ENCODE measurements around the gene COLEC12.

The COLEC12 gene

GRCh38 chr18:526681-527080 is 26.2 kb upstream of the COLEC12 start:
- no peak for TF ChIP-seq EGR1 (IDR thresholded peaks at IDR 0.05)
- TF ChIP-seq FOXM1 (IDR thresholded peaks at IDR 0.05; ENCODE audit: borderline replicate concordance, low read depth) = no peak
- TF ChIP-seq REST (IDR thresholded peaks at IDR 0.05; ENCODE audit: low read depth) = no peak
- no peak for TF ChIP-seq ZBTB7A (IDR thresholded peaks at IDR 0.05; ENCODE audit: low read depth)
- no peak for TF ChIP-seq NFIC (IDR thresholded peaks at IDR 0.05)
- TF ChIP-seq TAF1 (IDR thresholded peaks at IDR 0.05; ENCODE audit: low read depth) = no peak
- TF ChIP-seq CREB1 (IDR thresholded peaks at IDR 0.05; ENCODE audit: low read depth) = no peak
- TF ChIP-seq TEAD4 (IDR thresholded peaks at IDR 0.05) = no peak
- no peak for TF ChIP-seq USF1 (IDR thresholded peaks at IDR 0.05)
- no peak for TF ChIP-seq EP300 (IDR thresholded peaks at IDR 0.05; ENCODE audit: borderline replicate concordance)
- TF ChIP-seq MAX (IDR thresholded peaks at IDR 0.05) = no peak
- TF ChIP-seq CEBPB (IDR thresholded peaks at IDR 0.05) = no peak
- TF ChIP-seq YY1 (IDR thresholded peaks at IDR 0.05; ENCODE audit: low read depth) = no peak
- no peak for TF ChIP-seq RAD21 (IDR thresholded peaks at IDR 0.05; ENCODE audit: low read depth)
- TF ChIP-seq TCF12 (IDR thresholded peaks at IDR 0.05; ENCODE audit: low read depth) = no peak

GRCh38 chr18:525036-525797 is 24.7 kb upstream of the COLEC12 start:
- TF ChIP-seq ZBTB7A (IDR thresholded peaks at IDR 0.05; ENCODE audit: low read depth) (no peak), FOXM1 (IDR thresholded peaks at IDR 0.05; ENCODE audit: borderline replicate concordance, low read depth) (no peak), TAF1 (IDR thresholded peaks at IDR 0.05; ENCODE audit: low read depth) (no peak), EGR1 (IDR thresholded peaks at IDR 0.05) (no peak), MAX (IDR thresholded peaks at IDR 0.05) (no peak), REST (IDR thresholded peaks at IDR 0.05; ENCODE audit: low read depth) (no peak), CREB1 (IDR thresholded peaks at IDR 0.05; ENCODE audit: low read depth) (no peak), EP300 (IDR thresholded peaks at IDR 0.05; ENCODE audit: borderline replicate concordance) (no peak), CEBPB (IDR thresholded peaks at IDR 0.05) (no peak), NFIC (IDR thresholded peaks at IDR 0.05) (no peak)

- TF ChIP-seq CREB1 (IDR thresholded peaks at IDR 0.05; ENCODE audit: low read depth) (no peak), TCF12 (IDR thresholded peaks at IDR 0.05; ENCODE audit: low read depth) (no peak), REST (IDR thresholded peaks at IDR 0.05; ENCODE audit: low read depth) (no peak), CEBPB (IDR thresholded peaks at IDR 0.05) (no peak), FOXM1 (IDR thresholded peaks at IDR 0.05; ENCODE audit: borderline replicate concordance, low read depth) (no peak), NFIC (IDR thresholded peaks at IDR 0.05) (no peak), EGR1 (IDR thresholded peaks at IDR 0.05) (no peak), YY1 (IDR thresholded peaks at IDR 0.05; ENCODE audit: low read depth) (no peak), EP300 (IDR thresholded peaks at IDR 0.05; ENCODE audit: borderline replicate concordance) (no peak)
Observed at GRCh38 chr18:524466-524865, 24.0 kb upstream of the COLEC12 start.

GRCh38 chr18:523561-523960 is 23.1 kb upstream of the COLEC12 start:
- TF ChIP-seq TEAD4 (IDR thresholded peaks at IDR 0.05) (no peak), TAF1 (IDR thresholded peaks at IDR 0.05; ENCODE audit: low read depth) (no peak), EP300 (IDR thresholded peaks at IDR 0.05; ENCODE audit: borderline replicate concordance) (no peak), REST (IDR thresholded peaks at IDR 0.05; ENCODE audit: low read depth) (no peak), MAX (IDR thresholded peaks at IDR 0.05) (no peak), FOXM1 (IDR thresholded peaks at IDR 0.05; ENCODE audit: borderline replicate concordance, low read depth) (no peak), NFIC (IDR thresholded peaks at IDR 0.05) (no peak), CEBPB (IDR thresholded peaks at IDR 0.05) (no peak), ZBTB7A (IDR thresholded peaks at IDR 0.05; ENCODE audit: low read depth) (no peak), CREB1 (IDR thresholded peaks at IDR 0.05; ENCODE audit: low read depth) (no peak), EGR1 (IDR thresholded peaks at IDR 0.05) (no peak), TCF12 (IDR thresholded peaks at IDR 0.05; ENCODE audit: low read depth) (no peak), USF1 (IDR thresholded peaks at IDR 0.05) (no peak), YY1 (IDR thresholded peaks at IDR 0.05; ENCODE audit: low read depth) (no peak), RAD21 (IDR thresholded peaks at IDR 0.05; ENCODE audit: low read depth) (no peak)
